Measurements from ENCODE around the gene SLC25A5. TPM values are rescaled to one million over a fixed set of nuclear protein-coding genes. Genes with fewer than 3 reads are reported as not detected.

SLC25A5 gene
- polyA plus RNA-seq, 1 of the 3 experiments (the other 2 are of a cell fraction), result 387 TPM

DNA sequence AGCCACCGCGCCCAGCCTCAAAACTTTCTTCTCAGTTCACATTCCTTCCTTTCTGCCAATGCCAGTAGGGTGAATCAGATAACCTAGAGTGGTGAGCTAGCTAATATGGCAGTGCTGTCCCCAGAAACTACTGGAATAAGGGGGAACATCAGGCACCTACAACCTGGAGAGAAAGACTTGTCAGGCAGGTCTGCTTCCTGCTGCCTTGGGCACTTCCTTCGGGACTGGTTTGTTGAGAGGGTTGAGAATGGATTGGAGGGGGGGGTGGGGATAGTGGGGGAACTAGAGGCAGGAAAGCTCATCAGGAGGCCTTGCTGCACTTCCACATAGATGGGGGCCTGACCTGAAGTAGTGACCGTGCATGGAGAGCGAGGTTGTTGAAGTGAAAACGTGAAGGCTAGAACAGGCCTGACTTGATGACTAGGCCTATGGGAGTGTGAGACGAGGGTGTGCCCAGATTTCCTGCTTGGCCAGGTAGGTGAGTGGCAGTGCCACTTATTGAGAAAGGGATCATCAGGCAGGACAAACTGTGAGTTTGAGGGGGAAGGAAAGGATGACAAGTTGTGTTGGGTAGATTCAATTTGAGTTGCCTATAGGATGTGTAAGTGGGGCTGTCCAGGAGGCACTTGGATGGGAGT, 33.4 kb downstream of the SLC25A5 start:
- no peak for DNase-seq
- H4K20me1 ChIP-seq (ENCODE audit: insufficient read depth), result no peaks in the 10 kb centered on the region
- no peak overlapping the region for H2AFZ ChIP-seq (ENCODE audit: low read depth)
- H3K4me3 ChIP-seq (ENCODE audit: low read depth in 2 of 2, low read length in 1 of 2), result no peak overlapping the region
- TF ChIP-seq SIN3A (IDR thresholded peaks at IDR 0.05; ENCODE audit: borderline replicate concordance, low read depth, low read length), result no peak
- TF ChIP-seq, protein P1, sequence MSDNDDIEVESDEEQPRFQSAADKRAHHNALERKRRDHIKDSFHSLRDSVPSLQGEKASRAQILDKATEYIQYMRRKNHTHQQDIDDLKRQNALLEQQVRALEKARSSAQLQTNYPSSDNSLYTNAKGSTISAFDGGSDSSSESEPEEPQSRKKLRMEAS (IDR thresholded peaks at IDR 0.05; ENCODE audit: low read depth), result no peak
- no peak for TF ChIP-seq RCOR1 (IDR thresholded peaks at IDR 0.05; ENCODE audit: low read length)
- no peak for TF ChIP-seq SMC3 (IDR thresholded peaks at IDR 0.05; ENCODE audit: low read depth, low read length)
- no peak for TF ChIP-seq EZH2phosphoT487 (IDR thresholded peaks at IDR 0.05; ENCODE audit: borderline replicate concordance, low read depth)
- TF ChIP-seq RXRA (IDR thresholded peaks at IDR 0.05; ENCODE audit: borderline replicate concordance, low read depth), result no peak
- TF ChIP-seq TAF1 (IDR thresholded peaks at IDR 0.05; ENCODE audit: borderline replicate concordance, low read depth, low read length), result no peak
- TF ChIP-seq FOXM1 (IDR thresholded peaks at IDR 0.05; ENCODE audit: low read depth), result no peak
- TF ChIP-seq TEAD4 (IDR thresholded peaks at IDR 0.05; ENCODE audit: borderline replicate concordance, insufficient read depth), result no peak
- TF ChIP-seq, protein P2, sequence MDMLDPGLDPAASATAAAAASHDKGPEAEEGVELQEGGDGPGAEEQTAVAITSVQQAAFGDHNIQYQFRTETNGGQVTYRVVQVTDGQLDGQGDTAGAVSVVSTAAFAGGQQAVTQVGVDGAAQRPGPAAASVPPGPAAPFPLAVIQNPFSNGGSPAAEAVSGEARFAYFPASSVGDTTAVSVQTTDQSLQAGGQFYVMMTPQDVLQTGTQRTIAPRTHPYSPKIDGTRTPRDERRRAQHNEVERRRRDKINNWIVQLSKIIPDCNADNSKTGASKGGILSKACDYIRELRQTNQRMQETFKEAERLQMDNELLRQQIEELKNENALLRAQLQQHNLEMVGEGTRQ (IDR thresholded peaks at IDR 0.05; ENCODE audit: borderline replicate concordance, low read depth, low read length), result no peak
- no peak for TF ChIP-seq RFX5 (IDR thresholded peaks at IDR 0.05; ENCODE audit: low read length)
- no peak for TF ChIP-seq YY1 (IDR thresholded peaks at IDR 0.05; ENCODE audit: low read depth)
- no peak for TF ChIP-seq NRF1 (IDR thresholded peaks at IDR 0.05; ENCODE audit: low read depth, low read length)
- TF ChIP-seq NFIC (IDR thresholded peaks at IDR 0.05; ENCODE audit: borderline replicate concordance), result no peak
- no peak for TF ChIP-seq RAD21 (IDR thresholded peaks at IDR 0.05; ENCODE audit: low read length)
- no peak for TF ChIP-seq ELF1 (IDR thresholded peaks at IDR 0.05)
- TF ChIP-seq MEF2A (IDR thresholded peaks at IDR 0.05; ENCODE audit: borderline replicate concordance, low read depth), result no peak
- TF ChIP-seq, protein P3, sequence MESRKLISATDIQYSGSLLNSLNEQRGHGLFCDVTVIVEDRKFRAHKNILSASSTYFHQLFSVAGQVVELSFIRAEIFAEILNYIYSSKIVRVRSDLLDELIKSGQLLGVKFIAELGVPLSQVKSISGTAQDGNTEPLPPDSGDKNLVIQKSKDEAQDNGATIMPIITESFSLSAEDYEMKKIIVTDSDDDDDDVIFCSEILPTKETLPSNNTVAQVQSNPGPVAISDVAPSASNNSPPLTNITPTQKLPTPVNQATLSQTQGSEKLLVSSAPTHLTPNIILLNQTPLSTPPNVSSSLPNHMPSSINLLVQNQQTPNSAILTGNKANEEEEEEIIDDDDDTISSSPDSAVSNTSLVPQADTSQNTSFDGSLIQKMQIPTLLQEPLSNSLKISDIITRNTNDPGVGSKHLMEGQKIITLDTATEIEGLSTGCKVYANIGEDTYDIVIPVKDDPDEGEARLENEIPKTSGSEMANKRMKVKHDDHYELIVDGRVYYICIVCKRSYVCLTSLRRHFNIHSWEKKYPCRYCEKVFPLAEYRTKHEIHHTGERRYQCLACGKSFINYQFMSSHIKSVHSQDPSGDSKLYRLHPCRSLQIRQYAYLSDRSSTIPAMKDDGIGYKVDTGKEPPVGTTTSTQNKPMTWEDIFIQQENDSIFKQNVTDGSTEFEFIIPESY (IDR thresholded peaks at IDR 0.05; ENCODE audit: borderline replicate concordance, low read depth), result no peak
- H3F3A ChIP-seq (replicated peaks; ENCODE audit: insufficient read depth), result peaks cover 16% of the 10 kb centered on the region
- WGBS (ENCODE audit: low lambda C conversion rate), result 64% methylated on average over 7 of the region's 7 CpGs
- H3K9ac ChIP-seq, result no peak overlapping the region
- H3K4me1 ChIP-seq (ENCODE audit: control insufficient read depth in 1 of 2, insufficient read depth in 2 of 2, low read depth in 1 of 2, low read length in 1 of 2), result peaks cover 0 to 4% of the 10 kb centered on the region in 2 experiments; a peak in 1 of 4 replicates
- no peaks in the 10 kb centered on the region for H3K79me2 ChIP-seq (ENCODE audit: insufficient read depth)
- ChIA-PET POLR2A (no interaction called here), CTCF (interaction anchor here (1.1 to 2.7 kb wide), 3 partner anchors 10 to 15 kb away, joined by 4 to 12 read pairs (median 4); no protein-coding TSS in a partner anchor)
- H3K36me3 ChIP-seq (replicated peaks in 1 of 2; ENCODE audit: control insufficient read depth in 1 of 2, insufficient read depth in 2 of 2, low read length in 1 of 2), result no peaks in the 10 kb centered on the region
- H3K27me3 ChIP-seq (ENCODE audit: insufficient read depth), result 0 out of 2 replicates have a peak, but pooled peaks cover 9% of the 10 kb centered on the region
- peak overlapping the region in 1 of 2 experiments; percentile 77; a peak in 2 of 4 replicates for H3K27ac ChIP-seq (ENCODE audit: low read depth in 2 of 2, low read length in 1 of 2)
- H3K9me2 ChIP-seq, result no peaks in the 10 kb centered on the region
- no peak overlapping the region for H3K4me2 ChIP-seq
- no peaks in the 10 kb centered on the region for H3K9me3 ChIP-seq

Data from SK-N-SH (cell line).